Measurements from ENCODE around the gene IDH3B. TPM values are rescaled to one million over a fixed set of nuclear protein-coding genes. Genes with fewer than 3 reads are reported as not detected.
A peak's percentile ranks its signal among the peaks of the same experiment; 100 is the strongest.

IDH3B gene
- total RNA-seq, 2 donors from 2014 or later = 89.9 to 91.7 TPM

- H3K9me3 Mint-ChIP-seq = no peaks in the 10 kb centered on the region
These were observed 43.5 kb upstream of the IDH3B start for GRCh38 chr20:2707353-2708072.

DNA sequence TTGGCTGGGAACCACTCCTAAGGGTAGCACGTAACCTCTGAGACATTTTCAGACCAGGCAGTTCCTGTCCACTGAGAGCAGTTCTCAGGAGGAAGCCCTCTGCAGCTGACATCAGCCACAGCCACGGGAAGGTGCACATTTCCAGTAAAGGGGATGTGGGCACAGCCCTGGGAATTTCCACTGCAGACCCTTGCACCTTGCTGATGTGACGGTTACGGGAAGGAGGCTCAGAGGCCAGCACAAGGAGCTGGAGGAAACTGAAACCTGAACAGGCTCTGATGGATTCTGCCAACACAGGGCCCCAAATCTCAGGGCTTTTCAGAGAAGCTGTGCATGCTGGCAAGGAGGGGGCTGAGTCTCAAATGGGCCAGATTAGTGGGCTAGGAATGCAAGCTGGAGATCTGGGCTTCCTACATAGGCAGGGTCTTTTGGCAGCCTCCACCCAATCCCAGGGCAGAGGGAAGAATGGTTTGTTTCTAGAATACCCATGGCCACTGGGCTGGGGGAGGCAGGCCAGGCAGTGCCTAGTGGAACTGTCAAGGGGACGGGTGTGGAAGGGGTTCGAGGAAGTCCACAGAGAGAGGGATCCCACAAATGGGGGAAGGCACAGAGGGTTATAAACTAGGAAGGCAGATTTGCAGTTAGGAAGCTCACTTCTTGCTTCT is 42.8 kb upstream of the IDH3B start:
- peaks cover 3% of the 10 kb centered on the region for H3K4me1 ChIP-seq (ENCODE audit: control insufficient read depth, insufficient read depth, low read length)
- no peak overlapping the region for H3K27ac ChIP-seq (ENCODE audit: low read depth, low read length)
- no peak overlapping the region for H3K4me3 ChIP-seq (ENCODE audit: low read length)
- peaks cover 52% of the 10 kb centered on the region for H3K27me3 Mint-ChIP-seq (ENCODE audit: insufficient read depth)
- no peak overlapping the region for H3K27ac Mint-ChIP-seq
- peaks cover 11% of the 10 kb centered on the region for H3K4me1 Mint-ChIP-seq
- TF ChIP-seq, protein P1, sequence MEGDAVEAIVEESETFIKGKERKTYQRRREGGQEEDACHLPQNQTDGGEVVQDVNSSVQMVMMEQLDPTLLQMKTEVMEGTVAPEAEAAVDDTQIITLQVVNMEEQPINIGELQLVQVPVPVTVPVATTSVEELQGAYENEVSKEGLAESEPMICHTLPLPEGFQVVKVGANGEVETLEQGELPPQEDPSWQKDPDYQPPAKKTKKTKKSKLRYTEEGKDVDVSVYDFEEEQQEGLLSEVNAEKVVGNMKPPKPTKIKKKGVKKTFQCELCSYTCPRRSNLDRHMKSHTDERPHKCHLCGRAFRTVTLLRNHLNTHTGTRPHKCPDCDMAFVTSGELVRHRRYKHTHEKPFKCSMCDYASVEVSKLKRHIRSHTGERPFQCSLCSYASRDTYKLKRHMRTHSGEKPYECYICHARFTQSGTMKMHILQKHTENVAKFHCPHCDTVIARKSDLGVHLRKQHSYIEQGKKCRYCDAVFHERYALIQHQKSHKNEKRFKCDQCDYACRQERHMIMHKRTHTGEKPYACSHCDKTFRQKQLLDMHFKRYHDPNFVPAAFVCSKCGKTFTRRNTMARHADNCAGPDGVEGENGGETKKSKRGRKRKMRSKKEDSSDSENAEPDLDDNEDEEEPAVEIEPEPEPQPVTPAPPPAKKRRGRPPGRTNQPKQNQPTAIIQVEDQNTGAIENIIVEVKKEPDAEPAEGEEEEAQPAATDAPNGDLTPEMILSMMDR (conservative IDR thresholded peaks at IDR 0.05) = no peak
- no peaks in the 10 kb centered on the region for H3K9me3 Mint-ChIP-seq
- no peaks in the 10 kb centered on the region for H3K9me3 ChIP-seq (ENCODE audit: control insufficient read depth, low read length)
- 82 to 91% methylated on average over 5 to 6 of the region's 6 CpGs for WGBS, 2 experiments (ENCODE audit: insufficient coverage in 1 of 2, insufficient read length in 1 of 2)
- H3K36me3 ChIP-seq (ENCODE audit: control insufficient read depth, insufficient read depth, low read length) = no peaks in the 10 kb centered on the region
- H3K27me3 ChIP-seq (ENCODE audit: control insufficient read depth, insufficient read depth, low read length, poor library complexity, severe bottlenecking) = peaks cover 14% of the 10 kb centered on the region
- H3K9ac ChIP-seq (ENCODE audit: extremely low read depth, low read length, poor library complexity, severe bottlenecking) = no peak overlapping the region
- peak; percentile 42 for DNase-seq
- H3K36me3 Mint-ChIP-seq (ENCODE audit: low read depth) = no peaks in the 10 kb centered on the region
- H3K4me3 Mint-ChIP-seq = no peak overlapping the region

More at GRCh38 chr20:2707353-2708072, 43.5 kb upstream of the IDH3B start:
- Histone ChIP-seq H3K27me3 (ENCODE audit: control insufficient read depth, insufficient read depth, low read length, poor library complexity, severe bottlenecking) (peaks cover 19% of the 10 kb centered on the region), H3K36me3 (ENCODE audit: control insufficient read depth, insufficient read depth, low read length) (no peaks in the 10 kb centered on the region), H3K4me1 (ENCODE audit: control insufficient read depth, insufficient read depth, low read length) (peaks cover 3% of the 10 kb centered on the region), H3K9me3 (ENCODE audit: control insufficient read depth, low read length) (no peaks in the 10 kb centered on the region), H3K4me3 (ENCODE audit: low read length) (no peak overlapping the region), H3K9ac (ENCODE audit: extremely low read depth, low read length, poor library complexity, severe bottlenecking) (no peak overlapping the region), H3K27ac (ENCODE audit: low read depth, low read length) (no peak overlapping the region)
- TF ChIP-seq, protein P1 (conservative IDR thresholded peaks at IDR 0.05) = no peak
- WGBS, 2 experiments (ENCODE audit: insufficient coverage in 1 of 2, insufficient read length in 1 of 2) = 79 to 94% methylated on average over 3 to 12 of the region's 12 CpGs
- peak; percentile 44 for DNase-seq
- Mint-ChIP-seq H3K27ac (no peak overlapping the region), H3K27me3 (ENCODE audit: insufficient read depth) (peaks cover 45% of the 10 kb centered on the region), H3K4me1 (peaks cover 8% of the 10 kb centered on the region), H3K4me3 (no peak overlapping the region), H3K36me3 (ENCODE audit: low read depth) (no peaks in the 10 kb centered on the region)

GRCh38 chr20:2705931-2706645 is 42.1 kb upstream of the IDH3B start:
- H3K4me3 Mint-ChIP-seq = no peak overlapping the region
- DNase-seq = peak; percentile 76
- no peak overlapping the region for H3K27ac ChIP-seq (ENCODE audit: low read depth, low read length)
- WGBS, 2 experiments (ENCODE audit: insufficient coverage in 1 of 2, insufficient read length in 1 of 2) = 79 to 87% methylated on average over 8 to 14 of the region's 14 CpGs
- no peaks in the 10 kb centered on the region for H3K9me3 ChIP-seq (ENCODE audit: control insufficient read depth, low read length)
- H3K9me3 Mint-ChIP-seq = no peaks in the 10 kb centered on the region
- H3K4me1 Mint-ChIP-seq = peaks cover 16% of the 10 kb centered on the region
- no peak overlapping the region for H3K4me3 ChIP-seq (ENCODE audit: low read length)
- H3K36me3 ChIP-seq (ENCODE audit: control insufficient read depth, insufficient read depth, low read length) = no peaks in the 10 kb centered on the region
- no peak overlapping the region for H3K9ac ChIP-seq (ENCODE audit: extremely low read depth, low read length, poor library complexity, severe bottlenecking)
- TF ChIP-seq, protein P1 (conservative IDR thresholded peaks at IDR 0.05) = no peak
- H3K27me3 ChIP-seq (ENCODE audit: control insufficient read depth, insufficient read depth, low read length, poor library complexity, severe bottlenecking) = peaks cover 22% of the 10 kb centered on the region
- peaks cover 3% of the 10 kb centered on the region for H3K4me1 ChIP-seq (ENCODE audit: control insufficient read depth, insufficient read depth, low read length)
- peaks cover 59% of the 10 kb centered on the region for H3K27me3 Mint-ChIP-seq (ENCODE audit: insufficient read depth)
- no peaks in the 10 kb centered on the region for H3K36me3 Mint-ChIP-seq (ENCODE audit: low read depth)
- no peak overlapping the region for H3K27ac Mint-ChIP-seq
